HG03439 (cell line): ENCODE data around the gene STARD6.
"Not testable (repeated sequence)": the region's sequence is repeated elsewhere in the genome, so short reads cannot be mapped to it uniquely, and the experiment has no call there.

Experiments
- ATAC-seq: cut with Tn5 transposase; IDR thresholded peaks from one replicate; pipeline ENCODE4 v1.9.1; 2021; ENCODE audit warnings: mild to moderate bottlenecking, moderate library complexity; ENCODE audit not compliant: unreplicated experiment

The STARD6 gene

GRCh38 chr18:54351186-54351585 lies 6.5 kb downstream of the STARD6 start:
- ATAC-seq = no peak

GRCh38 chr18:54338230-54338629 lies 19.4 kb downstream of the STARD6 start:
- no peak for ATAC-seq

- no peak for ATAC-seq
Observed at GRCh38 chr18:54335638-54336173, 22.0 kb downstream of the STARD6 start.

GRCh38 chr18:54330768-54331548 lies 26.7 kb downstream of the STARD6 start:
- no peak for ATAC-seq

- no peak for ATAC-seq
Observed at GRCh38 chr18:54329787-54330186, 27.9 kb downstream of the STARD6 start.

- no peak for ATAC-seq
Observed at GRCh38 chr18:54327818-54328217, 29.8 kb downstream of the STARD6 start.

- ATAC-seq = no peak
Observed at GRCh38 chr18:54323970-54324369, 33.7 kb downstream of the STARD6 start.

GRCh38 chr18:54323561-54323960 lies 34.1 kb downstream of the STARD6 start:
- ATAC-seq = no peak

GRCh38 chr18:54316071-54316820 lies 41.4 kb downstream of the STARD6 start:
- no peak for ATAC-seq

GRCh38 chr18:54309564-54309963 lies 48.1 kb downstream of the STARD6 start:
- not testable (repeated sequence) for ATAC-seq

GRCh38 chr18:54303408-54303807 lies 54.2 kb downstream of the STARD6 start:
- ATAC-seq = no peak

GRCh38 chr18:54298991-54299390 lies 58.7 kb downstream of the STARD6 start:
- not testable (repeated sequence) for ATAC-seq

GRCh38 chr18:54296062-54296461 lies 61.6 kb downstream of the STARD6 start:
- no peak for ATAC-seq

GRCh38 chr18:54294274-54294673 lies 63.4 kb downstream of the STARD6 start:
- no peak for ATAC-seq

- peak; percentile 100 for ATAC-seq
Observed at GRCh38 chr18:54284981-54285785, 72.5 kb downstream of the STARD6 start.

- peak; percentile 37 for ATAC-seq
Observed at GRCh38 chr18:54284535-54284934, 73.1 kb downstream of the STARD6 start.

- ATAC-seq = no peak
Observed at GRCh38 chr18:54280220-54280569, 77.5 kb downstream of the STARD6 start.

- ATAC-seq = no peak
Observed at GRCh38 chr18:54279477-54280219, 78.0 kb downstream of the STARD6 start.

GRCh38 chr18:54278615-54279014 lies 79.0 kb downstream of the STARD6 start:
- no peak for ATAC-seq

GRCh38 chr18:54277899-54278298 lies 79.8 kb downstream of the STARD6 start:
- ATAC-seq = no peak
